ENCODE data around the gene AGBL4.

- TF ChIP-seq POLR2A (IDR thresholded peaks at IDR 0.05) (no peak), POLR2AphosphoS5 (IDR thresholded peaks at IDR 0.05) (no peak)
- TF ChIP-seq, protein P1, sequence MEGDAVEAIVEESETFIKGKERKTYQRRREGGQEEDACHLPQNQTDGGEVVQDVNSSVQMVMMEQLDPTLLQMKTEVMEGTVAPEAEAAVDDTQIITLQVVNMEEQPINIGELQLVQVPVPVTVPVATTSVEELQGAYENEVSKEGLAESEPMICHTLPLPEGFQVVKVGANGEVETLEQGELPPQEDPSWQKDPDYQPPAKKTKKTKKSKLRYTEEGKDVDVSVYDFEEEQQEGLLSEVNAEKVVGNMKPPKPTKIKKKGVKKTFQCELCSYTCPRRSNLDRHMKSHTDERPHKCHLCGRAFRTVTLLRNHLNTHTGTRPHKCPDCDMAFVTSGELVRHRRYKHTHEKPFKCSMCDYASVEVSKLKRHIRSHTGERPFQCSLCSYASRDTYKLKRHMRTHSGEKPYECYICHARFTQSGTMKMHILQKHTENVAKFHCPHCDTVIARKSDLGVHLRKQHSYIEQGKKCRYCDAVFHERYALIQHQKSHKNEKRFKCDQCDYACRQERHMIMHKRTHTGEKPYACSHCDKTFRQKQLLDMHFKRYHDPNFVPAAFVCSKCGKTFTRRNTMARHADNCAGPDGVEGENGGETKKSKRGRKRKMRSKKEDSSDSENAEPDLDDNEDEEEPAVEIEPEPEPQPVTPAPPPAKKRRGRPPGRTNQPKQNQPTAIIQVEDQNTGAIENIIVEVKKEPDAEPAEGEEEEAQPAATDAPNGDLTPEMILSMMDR (IDR thresholded peaks at IDR 0.05) = no peak
Observed at GRCh38 chr1:49160677-49161076, 863.1 kb downstream of the AGBL4 start.

Measured in breast epithelium (tissue), 3 donors.